Kidney (tissue), 14 donors: ENCODE measurements around the gene ISCU. TPM values are rescaled to one million over a fixed set of nuclear protein-coding genes. Genes with fewer than 3 reads are reported as not detected.

Experiments used
- DNase-seq, 5 donors: peaks; one replicate each; pipeline ENCODE4 v3.0.0-alpha.2; 2013 to 2020
- FAIRE-seq: peaks from 2 replicates; lab custom pipeline; 2012; peaks lifted over from hg19 to GRCh38; lab: Jason Lieb, UNC
- H3K27ac ChIP-seq, 2 donors: one replicate each; pipeline ENCODE4 v1.7.0; 2013; ENCODE audit warnings: low read depth in 2 of 2, low read length in 2 of 2, inconsistent platforms in 1 of 2
- H3K27me3 ChIP-seq: one replicate; pipeline ENCODE4 v1.7.1; 2013; ENCODE audit warnings: low read length, inconsistent platforms; ENCODE audit not compliant: control insufficient read depth, insufficient read depth
- H3K36me3 ChIP-seq, 3 donors: one replicate each; pipeline versions ENCODE4 v1.7.0 to v1.7.1; 2013; ENCODE audit warnings: low read length in 3 of 3, control low read depth in 1 of 3, inconsistent platforms in 1 of 3; ENCODE audit not compliant: insufficient read depth in 3 of 3, control insufficient read depth in 2 of 3
- H3K4me1 ChIP-seq, 3 donors: one replicate each; pipeline versions ENCODE4 v1.7.0 to v1.7.1; 2013; ENCODE audit warnings: low read length in 3 of 3, inconsistent platforms in 1 of 3, low read depth in 1 of 3; ENCODE audit not compliant: control insufficient read depth in 2 of 3, insufficient read depth in 2 of 3
- H3K4me3 ChIP-seq, 3 donors: one replicate each; pipeline versions ENCODE4 v1.7.0 to v1.8.1; 2013; ENCODE audit warnings: low read length in 3 of 3, control low read depth in 1 of 3, inconsistent platforms in 1 of 3
- H3K9ac ChIP-seq, 3 donors: one replicate each; pipeline versions ENCODE4 v1.7.0 to v1.7.1; 2013; ENCODE audit warnings: low read length in 3 of 3, control low read depth in 1 of 3, inconsistent platforms in 1 of 3
- H3K9me3 ChIP-seq, 3 donors: one replicate each; pipeline versions ENCODE4 v1.7.0 to v1.7.1; 2013; ENCODE audit warnings: low read length in 3 of 3, control low read depth in 1 of 3, inconsistent platforms in 1 of 3; ENCODE audit not compliant: control insufficient read depth in 2 of 3, insufficient read depth in 1 of 3
- CTCF ChIP-seq: IDR thresholded peaks from 3 replicates; pipeline ENCODE4 v1.5.1; 2012; ENCODE audit warnings: mild to moderate bottlenecking, moderate library complexity, borderline replicate concordance; ENCODE audit not compliant: insufficient read depth; ENCODE audit errors: extremely low read depth
- intact Hi-C: fragments of 100-400 bp; cut with DNase I; formaldehyde crosslinking; loops from one replicate; pipeline ENCODE4 v1.11.1; 2022
- polyA plus RNA-seq: library from polyadenylated mRNA; stranded (reverse); fragments of 350-450 nt; fragmentation: Illumina TruSeq; extraction: RNeasy Lipid Tissue Mini Kit (QIAGEN cat#74804); gene quantifications from one replicate; pipeline ENCODE4 v1.2.3, GENCODE V29; 2014; ENCODE audit warnings: low read depth, low replicate concordance; ENCODE audit not compliant: insufficient read depth
- total RNA-seq: library from RNA; stranded (reverse); fragmentation: NEBNext Ultra II Directional; extraction: Animal tissue kit (Norgen Biotek cat#: 25700); gene quantifications from one replicate; pipeline ENCODE4 v1.2.1, GENCODE V29; 2021
- donor health status: control.
- donor health status: control.
- donor health status: control.
- donor health status: control.
- donor health status: control.
- donor health status: DM: yes; HTN: yes; CAD: no.
- donor health status: Normal renal cell carcinoma (clear cell type).

Gene ISCU
- total and polyA plus RNA-seq, 2 donors from 2014 or later = 183 to 511 TPM

DNA sequence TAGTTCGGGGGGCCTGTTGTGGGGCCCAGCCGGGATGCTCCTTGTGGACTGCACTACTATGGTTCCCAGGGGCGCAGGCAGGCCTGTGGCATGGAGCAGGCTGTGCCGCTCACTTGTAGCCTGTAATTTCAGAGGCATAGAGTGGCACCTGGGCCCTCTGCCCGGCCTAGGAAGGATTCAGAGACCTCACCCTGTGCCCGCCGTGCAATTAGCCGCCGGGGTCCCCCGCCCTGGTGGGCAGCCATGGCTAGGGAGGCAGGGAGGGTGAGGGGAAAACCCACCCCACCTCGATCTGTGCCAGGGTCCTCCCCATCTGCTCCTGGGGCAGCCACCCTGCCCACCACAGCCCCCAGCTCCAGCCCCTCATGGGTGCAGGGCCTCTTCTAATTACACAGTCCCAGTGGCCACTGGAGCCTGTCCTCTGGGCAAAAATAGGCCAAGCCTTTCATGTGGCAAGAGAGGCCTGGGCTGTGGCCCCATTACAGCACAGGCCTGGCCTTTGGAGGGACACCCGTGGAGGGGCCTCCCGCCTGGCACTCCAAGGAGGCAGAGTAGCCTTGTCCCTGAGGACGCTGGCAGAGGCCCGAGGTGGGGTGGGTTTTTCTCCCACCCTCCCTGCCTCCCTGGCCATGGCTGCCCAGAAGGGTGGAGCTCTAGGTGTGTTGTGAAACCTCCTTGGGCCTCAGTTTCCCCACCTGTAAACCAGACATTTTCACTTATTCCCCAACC, 40.7 kb downstream of the ISCU start:
- no peaks in the 10 kb centered on the region for H3K4me1 ChIP-seq
- peak in 1 of 5 donors; percentile 56 for DNase-seq
- H3K27me3 ChIP-seq = no peaks in the 10 kb centered on the region
- intact Hi-C loops = no loop called here
- H3K4me3 ChIP-seq = no peak overlapping the region
- no peaks in the 10 kb centered on the region for H3K36me3 ChIP-seq
- no peak overlapping the region for H3K9ac ChIP-seq
- no peak overlapping the region for H3K27ac ChIP-seq
- FAIRE-seq = no peak
- TF ChIP-seq CTCF = no peak
- no peaks in the 10 kb centered on the region for H3K9me3 ChIP-seq

DNA sequence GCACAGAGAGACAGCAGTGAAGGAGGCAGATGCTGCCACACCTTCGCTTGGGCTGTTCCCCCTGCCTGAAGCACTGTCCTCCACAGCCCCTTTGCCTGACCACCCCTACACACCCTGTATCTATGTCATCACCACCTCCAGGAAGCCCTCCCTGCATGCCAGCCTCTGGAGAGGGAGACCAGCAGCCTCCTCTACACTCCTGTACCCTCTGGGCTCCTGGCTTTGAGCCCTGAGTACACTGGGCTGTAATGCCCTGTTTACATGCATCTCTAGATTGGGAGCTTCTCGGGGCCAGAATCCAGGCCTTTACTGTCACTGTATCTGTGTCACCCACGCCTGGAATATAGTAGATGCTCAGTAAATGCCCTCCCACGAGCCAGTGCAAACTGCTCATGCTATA, 41.3 kb downstream of the ISCU start:
- intact Hi-C loops = no loop called here
- DNase-seq (peak in 1 of 5 donors; percentile 43), FAIRE-seq (no peak)
- TF ChIP-seq CTCF = no peak
- Histone ChIP-seq H3K36me3 (no peaks in the 10 kb centered on the region), H3K9me3 (no peaks in the 10 kb centered on the region), H3K4me3 (no peak overlapping the region), H3K27ac (no peak overlapping the region), H3K27me3 (no peaks in the 10 kb centered on the region), H3K9ac (no peak overlapping the region), H3K4me1 (no peaks in the 10 kb centered on the region)

- no peaks in the 10 kb centered on the region for H3K27me3 ChIP-seq
- intact Hi-C loops = no loop called here
- no peaks in the 10 kb centered on the region for H3K9me3 ChIP-seq
- no peak overlapping the region for H3K27ac ChIP-seq
- H3K36me3 ChIP-seq = no peaks in the 10 kb centered on the region
- no peaks in the 10 kb centered on the region for H3K4me1 ChIP-seq
- TF ChIP-seq CTCF = no peak
- FAIRE-seq (no peak), DNase-seq (peak in 3 of 5 donors; percentile 63 to 75 (median 63))
- H3K4me3 ChIP-seq = no peak overlapping the region
- no peak overlapping the region for H3K9ac ChIP-seq
These were observed 42.0 kb downstream of the ISCU start for GRCh38 chr12:108604208-108604941.
